Activated gamma-delta T cell treated with anti-CD3 and anti-CD28 coated beads, Interleukin-2, amount 50 U/mL, for 16 hours (primary cell): ENCODE data around the gene KIRREL1.

ENCODE experiments used
- DNase-seq: peaks from one replicate; pipeline ENCODE4 v3.0.0-alpha.2; 2020; ENCODE audit warnings: low read depth

KIRREL1 gene

GRCh38 chr1:158035976-158036583, 42.6 kb downstream of the KIRREL1 start:
- no peak for DNase-seq

GRCh38 chr1:158037008-158037865, 43.8 kb downstream of the KIRREL1 start:
- no peak for DNase-seq

DNA sequence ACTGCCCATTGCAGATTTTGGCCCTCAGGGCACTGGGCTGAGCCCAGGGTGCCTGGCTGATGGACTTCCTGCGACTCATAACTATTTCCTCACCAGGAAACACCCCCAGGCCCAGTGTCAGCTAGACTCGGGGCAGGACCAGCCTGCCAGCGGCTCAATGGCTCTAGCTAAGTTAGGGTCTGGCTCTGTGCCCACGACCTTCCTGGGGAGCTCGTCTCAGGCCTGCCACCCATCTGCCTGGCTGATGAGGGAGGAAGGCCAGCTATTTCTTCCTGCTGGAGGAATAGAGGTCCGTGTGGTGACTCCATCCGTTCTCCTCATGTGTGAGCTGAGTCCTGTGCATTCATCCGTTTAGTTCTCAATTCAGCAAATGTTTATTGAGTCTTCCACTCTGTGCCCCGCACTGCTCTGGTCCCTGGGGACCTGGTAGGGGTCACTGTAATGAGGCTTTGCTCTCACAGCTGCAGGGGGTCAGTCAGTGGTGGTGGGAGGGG, 44.5 kb downstream of the KIRREL1 start:
- no peak for DNase-seq

- DNase-seq: no peak
These were observed 45.3 kb downstream of the KIRREL1 start for GRCh38 chr1:158038793-158039192.

- DNase-seq: no peak
These were observed 45.9 kb downstream of the KIRREL1 start for GRCh38 chr1:158039380-158039779.

DNA sequence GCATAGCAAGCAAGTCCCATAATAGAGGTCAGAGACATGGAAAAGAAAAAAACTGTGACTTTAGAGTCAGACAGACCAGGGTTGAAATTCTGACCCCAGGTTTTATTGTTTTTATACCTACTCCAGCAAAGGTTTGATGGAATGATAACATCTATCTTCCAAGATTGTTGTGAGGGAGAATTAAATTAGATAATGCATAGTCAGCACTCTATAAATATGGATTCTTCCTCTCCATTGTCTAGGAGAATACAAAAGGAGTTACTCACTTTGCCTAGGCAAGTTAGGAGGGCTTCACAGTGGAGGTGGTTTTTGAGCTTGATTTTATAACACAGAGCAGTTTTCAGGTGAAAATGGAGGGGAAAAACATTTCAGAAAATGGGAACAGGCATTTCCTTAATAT, 46.9 kb downstream of the KIRREL1 start:
- DNase-seq: no peak

- no peak for DNase-seq
These were observed 49.8 kb downstream of the KIRREL1 start for GRCh38 chr1:158043232-158043631.

DNA sequence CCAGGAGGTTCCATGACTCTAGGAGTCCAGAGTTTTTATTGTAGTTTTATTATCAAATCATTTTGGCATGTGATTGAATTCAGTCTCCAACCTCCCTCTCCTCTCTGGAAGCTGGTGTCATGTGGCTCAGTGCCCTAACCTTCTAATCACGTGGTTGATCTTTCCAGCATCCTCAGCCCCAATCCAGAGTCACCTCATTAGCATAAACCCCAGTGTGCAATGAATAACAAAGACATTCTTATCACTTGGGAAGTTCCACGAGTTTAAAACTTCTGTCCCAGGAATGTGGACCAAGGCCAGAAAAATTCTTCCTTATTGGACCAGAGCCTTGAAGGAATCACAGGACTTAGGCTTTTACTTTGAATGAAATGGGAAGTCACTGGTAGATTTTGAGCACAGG, 52.2 kb downstream of the KIRREL1 start:
- DNase-seq: no peak

GRCh38 chr1:158046715-158047510, 53.5 kb downstream of the KIRREL1 start:
- no peak for DNase-seq

- DNase-seq: no peak
These were observed 55.1 kb downstream of the KIRREL1 start for GRCh38 chr1:158048371-158049067.

DNA sequence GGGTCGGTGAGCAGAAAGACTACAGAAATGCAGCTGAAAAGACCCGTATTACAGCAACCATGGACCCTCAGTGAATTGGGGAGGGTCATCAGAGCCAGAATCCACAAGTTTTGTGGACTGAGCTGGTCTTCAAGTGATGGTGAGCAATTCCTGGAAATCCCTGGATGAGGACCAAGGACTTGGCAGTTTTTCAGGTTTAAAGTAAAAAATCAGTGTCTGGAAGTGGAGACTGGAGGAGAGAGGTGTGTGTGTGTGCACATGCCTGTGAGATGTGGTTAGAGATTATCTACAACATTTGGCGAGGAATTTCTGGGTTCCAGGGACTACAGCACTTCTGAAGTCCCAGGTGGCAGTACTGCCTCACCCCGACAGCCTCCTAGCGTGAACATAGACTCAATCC, 56.4 kb downstream of the KIRREL1 start:
- no peak for DNase-seq

DNA sequence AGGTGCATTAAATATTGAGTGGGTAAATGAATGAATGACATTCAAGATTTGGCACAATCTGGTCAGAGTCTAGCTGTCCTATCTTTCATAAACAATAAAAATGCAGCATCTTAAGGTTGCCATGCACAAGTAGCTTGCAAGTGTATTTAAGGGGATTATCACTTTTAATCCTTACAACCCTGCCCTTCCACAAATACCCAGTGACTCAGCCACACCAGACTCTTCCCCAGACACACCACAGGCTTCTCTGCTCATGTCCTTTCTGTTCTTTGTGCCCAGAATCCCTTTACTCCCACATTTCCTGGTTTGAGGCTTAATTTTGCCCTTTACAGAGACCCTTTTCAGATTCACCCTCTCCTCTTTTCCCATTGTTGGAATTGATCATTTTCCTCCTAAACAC, 59.8 kb downstream of the KIRREL1 start:
- no peak for DNase-seq

DNA sequence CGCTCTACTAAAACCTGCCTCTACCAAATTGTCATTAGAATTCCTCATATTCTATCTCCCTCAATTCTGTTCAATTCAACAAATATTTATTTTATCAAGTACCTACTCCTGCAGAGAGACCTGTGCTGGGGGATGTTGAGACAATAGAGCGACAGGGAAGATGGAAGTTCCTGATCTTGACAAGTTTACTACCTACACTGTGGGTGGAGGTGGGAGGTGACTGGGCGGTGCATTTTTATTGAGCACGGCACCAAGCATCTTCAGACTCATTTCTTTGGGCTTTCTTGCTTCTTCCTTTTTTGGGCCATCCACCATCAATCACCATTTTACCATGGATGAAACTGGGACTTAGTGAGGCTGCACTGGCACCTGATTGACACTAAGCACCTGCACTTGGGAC, 61.3 kb downstream of the KIRREL1 start:
- no peak for DNase-seq

GRCh38 chr1:158055854-158056253, 62.4 kb downstream of the KIRREL1 start:
- no peak for DNase-seq

DNA sequence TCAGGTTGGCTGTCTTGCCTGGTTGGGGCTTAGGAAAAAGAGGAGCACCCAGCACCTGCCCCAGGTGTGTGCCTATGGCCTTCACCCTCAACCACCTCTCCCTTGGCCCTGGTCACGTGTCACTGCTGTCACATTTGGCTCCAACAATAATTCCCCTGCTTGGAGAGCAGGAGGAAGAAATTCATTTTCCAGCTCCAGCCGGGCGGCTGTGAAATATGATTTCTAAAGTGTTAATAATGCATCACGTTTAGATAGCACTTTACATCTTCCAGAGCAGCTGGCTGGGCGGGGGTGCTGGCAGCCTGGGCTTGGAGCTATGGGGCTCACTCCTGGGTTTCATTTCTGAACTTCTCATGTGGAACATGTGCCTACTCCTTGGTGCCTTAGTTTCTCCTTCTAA, 63.1 kb downstream of the KIRREL1 start:
- DNase-seq: no peak

DNA sequence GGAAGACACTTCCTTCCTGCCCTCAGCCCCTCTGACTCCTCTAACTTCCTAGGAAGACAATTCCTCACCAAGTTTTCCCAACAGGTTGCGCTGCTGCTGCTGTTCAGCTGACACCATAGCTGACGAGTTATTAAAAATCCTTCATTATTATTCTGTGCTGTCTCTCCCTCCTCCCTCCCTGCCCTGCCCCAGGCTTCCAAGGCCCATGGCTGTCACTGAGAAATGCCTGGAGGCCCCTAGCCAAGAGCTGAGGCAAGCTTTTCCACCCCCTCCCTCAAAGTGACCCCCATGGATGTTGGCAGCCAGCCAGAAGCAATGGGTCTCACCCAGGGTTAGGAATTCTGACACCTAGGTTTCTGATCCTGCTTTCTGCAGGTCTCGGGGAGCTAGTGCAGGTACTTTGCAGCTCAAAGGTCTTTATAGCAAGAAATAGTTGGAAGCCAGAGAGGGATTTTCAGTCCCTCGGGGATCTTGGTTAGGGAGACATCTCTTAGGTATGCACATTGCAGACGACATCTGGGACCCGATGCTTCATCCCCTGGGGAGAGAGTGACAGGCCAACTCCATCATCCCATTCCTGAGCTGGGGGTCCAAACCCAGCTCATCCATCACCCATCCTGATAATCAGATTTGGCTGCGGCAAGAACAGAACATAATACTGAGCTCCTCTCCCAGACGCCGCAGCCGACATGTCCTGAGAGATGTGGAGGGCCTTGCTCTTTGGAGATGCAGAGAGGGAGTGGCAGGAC, 65.0 kb downstream of the KIRREL1 start:
- DNase-seq: no peak

GRCh38 chr1:158059984-158060383, 66.5 kb downstream of the KIRREL1 start:
- DNase-seq: no peak

DNA sequence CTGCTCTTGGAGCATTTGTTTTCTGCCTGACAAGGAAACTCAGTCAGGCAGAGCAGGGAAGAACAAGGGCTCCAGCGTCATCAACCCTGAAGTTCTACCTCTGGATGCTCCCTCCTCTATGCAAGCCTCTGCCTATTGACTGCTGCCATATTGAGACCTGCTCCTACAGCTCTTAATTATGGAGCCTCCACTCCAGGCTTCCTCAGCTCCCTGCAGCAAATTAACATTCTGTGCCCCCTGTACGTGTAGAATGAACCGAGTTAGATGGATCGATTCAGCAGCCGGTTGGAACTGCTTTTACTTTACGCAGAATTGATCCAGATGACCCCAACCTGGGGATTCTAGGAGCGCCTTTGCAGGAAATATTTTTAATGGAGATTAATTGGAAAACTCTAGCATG, 68.7 kb downstream of the KIRREL1 start:
- DNase-seq: no peak

DNA sequence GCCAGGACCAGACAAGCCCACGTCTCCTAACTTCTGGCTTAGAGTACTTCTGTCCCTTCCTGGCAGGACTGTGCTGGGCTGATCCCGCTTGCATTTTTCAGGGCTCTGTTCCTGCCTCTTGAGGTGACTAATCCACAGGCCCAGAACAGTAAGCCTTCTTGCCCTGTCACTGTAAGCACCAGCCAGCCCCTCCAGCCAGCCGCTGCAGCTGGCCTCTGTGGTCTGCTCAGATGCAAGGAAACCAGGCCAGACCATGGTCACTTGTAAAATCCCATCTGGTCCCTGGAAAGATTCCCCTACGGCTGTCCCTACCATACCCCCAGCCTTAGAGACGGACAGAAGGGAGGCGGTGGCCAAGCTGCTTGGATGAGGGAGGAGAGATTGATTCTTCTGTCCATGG, 74.2 kb downstream of the KIRREL1 start:
- DNase-seq: no peak

GRCh38 chr1:158068918-158069317, 75.5 kb downstream of the KIRREL1 start:
- DNase-seq: no peak

GRCh38 chr1:158071138-158071537, 77.7 kb downstream of the KIRREL1 start:
- DNase-seq: no peak
